ENCODE data around the gene POLR2A. TPM values are rescaled to one million over a fixed set of nuclear protein-coding genes. Genes with fewer than 3 reads are reported as not detected.

Gene POLR2A
- total and polyA plus RNA-seq, 2 of the 13 experiments (the other 11 are each of a cell fraction or from before 2014, with no cell fraction given) = 17.8 to 18.3 TPM

- TF ChIP-seq ZIK1 (CRISPR knock-in tag; IDR thresholded peaks at IDR 0.05; ENCODE audit: borderline replicate concordance, low read depth) (no peak), PHF21A (CRISPR knock-in tag; IDR thresholded peaks at IDR 0.05) (no peak), PRDM4 (CRISPR knock-in tag; IDR thresholded peaks at IDR 0.05; ENCODE audit: borderline replicate concordance) (no peak), ZFX (CRISPR knock-in tag; IDR thresholded peaks at IDR 0.05; ENCODE audit: low read depth) (peak; percentile 37), HMGXB3 (CRISPR knock-in tag; IDR thresholded peaks at IDR 0.05; ENCODE audit: borderline replicate concordance) (no peak), YEATS4 (CRISPR knock-in tag; IDR thresholded peaks at IDR 0.05; ENCODE audit: borderline replicate concordance) (0 out of 2 replicates have a peak, but pooled peaks have one; percentile 37), ZMAT3 (CRISPR knock-in tag; conservative IDR thresholded peaks at IDR 0.05) (no peak), ZNF770 (CRISPR knock-in tag; IDR thresholded peaks at IDR 0.05) (0 out of 2 replicates have a peak, but pooled peaks have one; percentile 34), MXD4 (CRISPR knock-in tag; IDR thresholded peaks at IDR 0.05) (0 out of 2 replicates have a peak, but pooled peaks have one; percentile 28), TP53 (CRISPR knock-in tag; conservative IDR thresholded peaks at IDR 0.05) (no peak), ZNF609 (CRISPR knock-in tag; IDR thresholded peaks at IDR 0.05; ENCODE audit: borderline replicate concordance) (no peak), HNRNPUL1 (IDR thresholded peaks at IDR 0.05; ENCODE audit: low read depth, low read length) (no peak)
Measured at GRCh38 chr17:7548585-7549400, 64.6 kb downstream of the POLR2A start, which contains the start of gene TNFSF12 (continued).

All from HepG2 (cell line).